Right atrium auricular region (tissue), 2 donors: ENCODE measurements around the gene SHH. TPM values are rescaled to one million over a fixed set of nuclear protein-coding genes. Genes with fewer than 3 reads are reported as not detected.

Experiments used
- DNase-seq: peaks from one replicate; pipeline ENCODE4 v3.0.0-alpha.2; 2019; ENCODE audit warnings: low spot score
- H3K27ac ChIP-seq, 2 donors: fragments of 200-600 bp; sonication (generic); 1 replicate in 1 of 2; 2 replicates in 1 of 2; pipeline ENCODE4 v1.5.1; 2016 to 2019
- H3K27me3 ChIP-seq, 2 donors: fragments of 200-600 bp; sonication (generic); one replicate each; pipeline versions ENCODE4 v1.5.1 to v1.6.0; 2017 to 2019
- H3K36me3 ChIP-seq: fragments of 200-600 bp; sonication (generic); one replicate; pipeline ENCODE4 v1.5.1; 2016
- H3K4me1 ChIP-seq, 2 donors: fragments of 200-600 bp; sonication (generic); one replicate each; pipeline versions ENCODE4 v1.5.1 to v1.6.0; 2017 to 2019
- H3K4me3 ChIP-seq, 2 donors: fragments of 200-600 bp; sonication (generic); 1 replicate in 1 of 2; 2 replicates in 1 of 2; pipeline ENCODE4 v1.5.1; 2017 to 2019; ENCODE audit warnings: mild to moderate bottlenecking in 1 of 2, moderate library complexity in 1 of 2
- H3K9me3 ChIP-seq, 2 donors: fragments of 200-600 bp; sonication (generic); one replicate each; pipeline ENCODE4 v1.5.1; 2019
- CTCF ChIP-seq, 2 donors: fragments of 200-600 bp; sonication (generic); IDR thresholded peaks; one replicate each; pipeline ENCODE4 v1.5.1; 2019; ENCODE audit warnings: antibody characterized with exemption in 2 of 2
- total RNA-seq, 2 donors: library from RNA; depleted of rRNA; stranded (reverse); fragments of >200 nt; gene quantifications; one replicate each; pipeline ENCODE4 v1.1.0, GENCODE V29; 2016

Gene SHH
- total RNA-seq, 2 donors from 2014 or later: not detected

DNA sequence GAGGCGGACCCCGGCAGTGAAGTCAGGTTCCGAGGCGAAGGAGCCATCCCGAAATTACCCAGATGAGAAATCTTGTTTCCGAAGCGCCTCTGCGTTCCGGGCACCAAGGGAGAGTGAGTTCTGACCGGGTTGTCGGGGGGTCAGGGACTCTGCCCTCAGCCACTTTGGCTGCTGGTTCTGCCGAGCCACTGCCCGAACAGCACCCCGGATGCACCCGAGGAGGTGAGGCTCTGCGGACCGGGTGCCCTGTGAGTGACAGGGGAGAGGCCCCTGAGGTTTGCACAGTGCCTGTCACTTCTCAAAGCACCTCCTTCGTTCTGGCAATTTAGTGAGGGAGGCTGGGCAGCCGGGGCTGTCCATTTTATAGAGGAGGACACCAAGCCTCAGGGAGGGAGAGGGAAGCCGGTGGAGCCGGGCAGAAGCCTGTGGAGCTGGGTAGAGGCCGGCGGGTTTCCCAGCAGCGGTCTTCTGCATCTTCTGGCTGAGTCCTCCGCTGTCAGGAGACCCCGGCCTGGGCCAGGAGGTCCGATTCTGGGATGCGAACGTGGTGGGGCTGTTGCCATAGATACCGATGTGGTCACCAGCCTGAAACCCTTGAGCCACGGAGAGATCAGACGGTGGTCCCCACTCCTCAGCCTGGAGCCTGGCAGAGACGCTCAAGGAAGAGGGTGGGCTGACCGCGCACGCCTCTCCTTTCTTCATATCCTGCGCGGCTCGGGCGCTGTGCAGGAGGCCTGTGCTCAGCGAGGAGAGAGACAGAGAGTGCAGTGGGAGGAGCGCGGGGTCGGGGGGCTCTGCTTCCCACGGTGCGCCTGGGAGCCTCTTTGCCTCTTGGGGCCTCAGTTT lies 18.9 kb upstream of the SHH start:
- no peak for DNase-seq
- H3K4me3 ChIP-seq: no peak overlapping the region

DNA sequence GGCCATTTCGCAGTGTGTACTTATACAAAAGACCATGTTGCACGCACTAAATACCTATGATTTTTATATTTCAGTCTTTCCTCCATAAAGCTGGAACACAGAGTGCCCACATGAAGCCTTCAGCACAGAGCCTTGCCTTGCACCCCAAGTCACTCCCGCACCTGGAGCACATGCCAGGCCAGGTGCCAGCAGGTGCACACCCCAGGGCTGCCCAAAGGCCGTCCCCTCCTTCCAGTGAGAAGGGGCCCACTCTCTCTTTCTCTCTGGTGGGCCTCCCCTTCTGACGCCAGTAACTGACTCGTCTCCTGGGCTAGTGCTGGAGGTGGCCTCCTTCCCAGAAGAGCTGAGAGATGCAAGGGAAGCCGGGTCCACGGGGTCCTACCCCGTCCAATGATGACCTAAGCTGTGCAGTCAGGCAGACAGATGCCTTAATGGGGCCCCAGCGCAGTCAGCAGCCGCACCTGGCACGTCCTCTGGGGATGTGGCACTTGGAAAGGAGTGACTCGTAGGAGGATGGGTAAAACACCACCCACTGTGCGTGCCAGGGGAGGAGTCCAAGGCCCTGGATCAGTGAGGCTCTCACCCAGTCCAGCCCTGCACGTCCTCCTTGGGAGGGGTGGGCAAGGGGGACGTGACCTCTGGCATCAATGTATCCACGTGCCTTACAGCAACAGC lies 17.7 kb upstream of the SHH start:
- Histone ChIP-seq H3K27me3 (no peaks in the 10 kb centered on the region), H3K36me3 (no peaks in the 10 kb centered on the region), H3K27ac (no peak overlapping the region), H3K4me1 (no peaks in the 10 kb centered on the region), H3K4me3 (no peak overlapping the region), H3K9me3 (no peaks in the 10 kb centered on the region)
- no peak for DNase-seq
- TF ChIP-seq CTCF (IDR thresholded peaks at IDR 0.05): no peak

More for the DNA sequence above, 18.9 kb upstream of the SHH start:
- Histone ChIP-seq H3K27ac (no peak overlapping the region), H3K4me1 (no peaks in the 10 kb centered on the region), H3K27me3 (no peaks in the 10 kb centered on the region), H3K36me3 (no peaks in the 10 kb centered on the region), H3K9me3 (no peaks in the 10 kb centered on the region)
- no peak for TF ChIP-seq CTCF (IDR thresholded peaks at IDR 0.05)

DNA sequence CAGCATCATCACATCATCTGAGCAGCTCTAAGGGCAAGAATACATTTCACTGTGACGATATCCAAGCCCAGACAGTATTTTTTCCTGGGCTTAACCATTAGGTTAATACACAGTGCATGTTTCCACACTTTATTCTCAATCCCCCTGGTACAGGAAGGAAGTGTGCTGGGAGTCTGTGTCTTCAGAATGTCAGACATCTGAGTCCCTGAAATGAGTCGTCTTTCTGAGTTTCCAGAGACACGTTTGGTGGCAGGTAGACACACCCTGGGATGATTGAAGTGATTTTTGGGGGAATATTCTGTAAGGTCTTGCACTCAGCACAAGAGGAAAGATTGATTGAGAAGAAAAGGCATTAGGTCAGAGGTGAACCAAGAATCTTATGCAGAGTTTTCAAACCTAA lies 13.1 kb upstream of the SHH start:
- no peaks in the 10 kb centered on the region for H3K4me1 ChIP-seq
- no peak for TF ChIP-seq CTCF (IDR thresholded peaks at IDR 0.05)
- H3K36me3 ChIP-seq: no peaks in the 10 kb centered on the region
- no peaks in the 10 kb centered on the region for H3K9me3 ChIP-seq
- DNase-seq: no peak
- no peak overlapping the region for H3K27ac ChIP-seq
- no peaks in the 10 kb centered on the region for H3K27me3 ChIP-seq
- no peak overlapping the region for H3K4me3 ChIP-seq

DNA sequence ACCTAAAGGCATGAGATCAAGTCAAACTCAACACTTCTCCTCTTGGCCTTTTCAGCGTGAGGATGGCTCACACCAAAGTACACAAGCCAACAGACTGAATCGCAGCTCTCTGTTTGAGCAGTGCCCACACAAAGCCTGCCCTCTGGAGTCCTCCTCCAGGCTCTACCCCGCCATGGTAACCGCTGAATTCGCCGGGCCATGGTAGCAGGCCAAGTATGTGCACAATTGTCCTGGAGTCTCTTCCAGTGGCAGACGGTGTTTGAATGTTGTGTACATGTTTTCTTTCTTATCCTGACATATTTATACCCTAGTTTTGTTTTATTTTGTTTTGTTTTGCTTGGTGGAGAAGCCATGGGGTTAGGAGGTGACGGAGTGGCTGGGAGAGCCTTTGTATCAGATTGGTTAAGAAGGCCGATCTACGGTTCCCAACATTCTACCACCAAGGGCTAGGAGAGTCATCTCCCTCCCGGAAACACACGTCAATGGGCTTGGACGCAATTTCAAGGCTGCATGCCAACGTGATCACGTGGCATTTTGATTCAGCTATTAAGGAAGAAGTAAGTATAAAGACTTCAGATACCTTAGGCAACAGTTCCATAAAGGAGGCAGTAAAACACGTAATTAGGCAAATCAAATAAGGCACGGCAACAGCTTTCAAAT lies 12.1 kb upstream of the SHH start:
- no peak for TF ChIP-seq CTCF (IDR thresholded peaks at IDR 0.05)
- H3K36me3 ChIP-seq: no peaks in the 10 kb centered on the region
- no peaks in the 10 kb centered on the region for H3K4me1 ChIP-seq
- no peak overlapping the region for H3K4me3 ChIP-seq
- no peaks in the 10 kb centered on the region for H3K27me3 ChIP-seq
- no peaks in the 10 kb centered on the region for H3K9me3 ChIP-seq
- H3K27ac ChIP-seq: no peak overlapping the region
- no peak for DNase-seq

GRCh38 chr7:155821851-155822250 lies 9.6 kb upstream of the SHH start:
- peaks cover 0 to 5% of the 10 kb centered on the region in 2 donors for H3K27me3 ChIP-seq
- H3K27ac ChIP-seq: no peak overlapping the region
- DNase-seq: no peak
- no peak for TF ChIP-seq CTCF (IDR thresholded peaks at IDR 0.05)
- H3K4me3 ChIP-seq: no peak overlapping the region
- H3K9me3 ChIP-seq: no peaks in the 10 kb centered on the region
- H3K36me3 ChIP-seq: no peaks in the 10 kb centered on the region
- no peaks in the 10 kb centered on the region for H3K4me1 ChIP-seq
